GM12878 (cell line): ENCODE measurements around the gene IRF2BP1. TPM values are rescaled to one million over a fixed set of nuclear protein-coding genes. Genes with fewer than 3 reads are reported as not detected.

Experiments
- BCLAF1 ChIP-seq: fragments of 450-650 bp; IDR thresholded peaks from 2 replicates; pipeline ENCODE4 v1.6.1; 2017; ENCODE audit warnings: antibody characterized with exemption, mild to moderate bottlenecking, moderate library complexity
- CHD4 ChIP-seq: fragments of 200-600 bp; sonication (generic); IDR thresholded peaks from 2 replicates; pipeline ENCODE4 v1.6.1; 2016; ENCODE audit warnings: mild to moderate bottlenecking
- ESRRA ChIP-seq: IDR thresholded peaks from 2 replicates; pipeline ENCODE4 v1.6.1; 2012; ENCODE audit warnings: mild to moderate bottlenecking, low read length, improper control_type of control experiment
- GABPA ChIP-seq: IDR thresholded peaks from 2 replicates; pipeline ENCODE4 v1.6.1; 2014; ENCODE audit warnings: antibody characterized with exemption, low read depth, mild to moderate bottlenecking, inconsistent platforms
- HDAC6 ChIP-seq: fragments of 200-600 bp; sonication (generic); IDR thresholded peaks from one replicate; pipeline ENCODE4 v1.8.0; 2017; ENCODE audit warnings: antibody characterized with exemption; ENCODE audit not compliant: unreplicated experiment
- HDGF ChIP-seq: fragments of 450-650 bp; IDR thresholded peaks from 2 replicates; pipeline ENCODE4 v1.6.1; 2016; ENCODE audit warnings: antibody characterized with exemption
- IRF3 ChIP-seq: fragments of 450-650 bp; IDR thresholded peaks from 2 replicates; pipeline ENCODE4 v1.6.1; 2014; ENCODE audit warnings: mild to moderate bottlenecking
- IRF5 ChIP-seq: fragments of 450-650 bp; IDR thresholded peaks from 2 replicates; pipeline ENCODE4 v1.6.1; 2017; ENCODE audit warnings: borderline replicate concordance
- KAT2A ChIP-seq: conservative IDR thresholded peaks from 2 replicates; pipeline ENCODE4 v1.6.1; 2011; ENCODE audit warnings: low read depth, low read length; ENCODE audit not compliant: control insufficient read depth
- KDM1A ChIP-seq: fragments of 200-600 bp; sonication (generic); IDR thresholded peaks from 2 replicates; pipeline ENCODE4 v1.6.1; 2016; ENCODE audit warnings: borderline replicate concordance
- MYC ChIP-seq: IDR thresholded peaks from 2 replicates; pipeline ENCODE4 v1.6.1; 2011; ENCODE audit warnings: mild to moderate bottlenecking, low read length, moderate library complexity, inconsistent platforms; ENCODE audit not compliant: insufficient read depth, insufficient replicate concordance, insufficient read length, severe bottlenecking
- NFYB ChIP-seq: IDR thresholded peaks from 2 replicates; pipeline ENCODE4 v1.6.1; 2011; ENCODE audit warnings: low read depth, mild to moderate bottlenecking, low read length, improper control_type of control experiment, moderate library complexity; ENCODE audit not compliant: insufficient read depth
- POLR2AphosphoS5 ChIP-seq: IDR thresholded peaks from 2 replicates; pipeline ENCODE4 v1.6.1; 2011; ENCODE audit warnings: mild to moderate bottlenecking, low read length, inconsistent platforms
- RBBP5 ChIP-seq: fragments of 200-600 bp; sonication (generic); conservative IDR thresholded peaks from 2 replicates; pipeline ENCODE4 v1.6.1; 2016
- SREBF1 ChIP-seq: IDR thresholded peaks from 2 replicates; pipeline ENCODE4 v1.6.1; 2012; ENCODE audit warnings: mild to moderate bottlenecking, low read length
- TARDBP ChIP-seq: IDR thresholded peaks from 2 replicates; pipeline ENCODE4 v1.6.1; 2016; ENCODE audit warnings: borderline replicate concordance
- TCF12 ChIP-seq: IDR thresholded peaks from 2 replicates; pipeline ENCODE4 v1.6.1; 2011; ENCODE audit warnings: low read depth, mild to moderate bottlenecking, low read length
- ZBTB40 ChIP-seq: fragments of 450-650 bp; IDR thresholded peaks from 2 replicates; pipeline ENCODE4 v1.6.1; 2016; ENCODE audit warnings: mild to moderate bottlenecking, moderate library complexity, borderline replicate concordance
- ZNF24 ChIP-seq: fragments of 450-650 bp; IDR thresholded peaks from 2 replicates; pipeline ENCODE4 v1.6.1; 2017; ENCODE audit warnings: antibody characterized with exemption, mild to moderate bottlenecking
- ZSCAN29 ChIP-seq: fragments of 450-650 bp; IDR thresholded peaks from 2 replicates; pipeline ENCODE4 v1.6.1; 2017; ENCODE audit warnings: mild to moderate bottlenecking, moderate library complexity
- ZZZ3 ChIP-seq: IDR thresholded peaks from 2 replicates; pipeline ENCODE4 v1.6.1; 2011; ENCODE audit warnings: low read depth; ENCODE audit not compliant: control insufficient read depth, insufficient read length
- polyA plus RNA-seq, 11 experiments: library from polyadenylated mRNA; depleted of rRNA in 4 of 11; unstranded in 6 of 11; stranded (reverse) in 5 of 11; fragments of >200 nt; fragmentation: Nextera tagmentation in 4 of 11; fragmentation: Illumina TruSeq in 1 of 11; extraction: Ambion mirVana in 4 of 11; extraction: Trizol in 1 of 11; gene quantifications; 1 replicate in 1 of 11; 2 replicates in 10 of 11; pipeline versions ENCODE4 v1.2.1 to v1.2.3, GENCODE V29; 2011 to 2016; ENCODE audit warnings: inconsistent platforms in 2 of 11, missing spikeins in 2 of 11, low read depth in 1 of 11
- total RNA-seq, 4 experiments: library from RNA; depleted of rRNA in 3 of 4; stranded (reverse); fragments of >200 nt in 3 of 4; fragmentation: Illumina TruSeq in 1 of 4; extraction: Trizol in 1 of 4; gene quantifications; 2 replicates each; pipeline versions ENCODE4 v1.2.1 to v1.2.3, GENCODE V29; 2013 to 2021

The IRF2BP1 gene
- total and polyA plus RNA-seq, 10 of the 15 experiments (the other 5 are each of a cell fraction or from before 2014, with no cell fraction given): 0.31 to 24.4 (median 4.4) TPM

- TF ChIP-seq IRF3: no peak
- no peak for TF ChIP-seq RBBP5
- TF ChIP-seq KDM1A: no peak
- TF ChIP-seq HDAC6: no peak
- TF ChIP-seq ZSCAN29: no peak
- TF ChIP-seq IRF5: no peak
- TF ChIP-seq SREBF1: peak; percentile 48; the same call in 1 of the 2 replicates
- TF ChIP-seq NFYB: no peak
- TF ChIP-seq ZZZ3: no peak
- no peak for TF ChIP-seq KAT2A
- TF ChIP-seq HDGF: no peak
- no peak for TF ChIP-seq CHD4
- peak; percentile 62; the same call in 1 of the 2 replicates for TF ChIP-seq TARDBP
- no peak for TF ChIP-seq POLR2AphosphoS5
- TF ChIP-seq TCF12: no peak
- TF ChIP-seq MYC: peak; percentile 61
- TF ChIP-seq ZBTB40: no peak
- TF ChIP-seq GABPA: no peak; the same call in 1 of the 2 replicates
- no peak for TF ChIP-seq ESRRA
- 0 out of 2 replicates have a peak, but pooled peaks have one; percentile 47 for TF ChIP-seq ZNF24
- peak; percentile 51 for TF ChIP-seq BCLAF1
These were observed at the start of gene IRF2BP1 (continued) for GRCh38 chr19:45885556-45886426.
